Esophagus muscularis mucosa (tissue), 3 donors: ENCODE measurements around the gene THBS2.

Source experiments
- CTCF ChIP-seq, 3 experiments: fragments of 200-600 bp in 2 of 3; fragments of 450-650 bp in 1 of 3; sonication (generic) in 2 of 3; IDR thresholded peaks; one replicate each; pipeline ENCODE4 v1.5.1; 2017 to 2019; ENCODE audit warnings: antibody characterized with exemption in 3 of 3, mild to moderate bottlenecking in 2 of 3, moderate library complexity in 1 of 3
- POLR2A ChIP-seq: fragments of 450-650 bp; IDR thresholded peaks from one replicate; pipeline ENCODE4 v1.6.1; 2017; ENCODE audit warnings: antibody characterized with exemption, moderate library complexity, mild to moderate bottlenecking, low read depth

DNA sequence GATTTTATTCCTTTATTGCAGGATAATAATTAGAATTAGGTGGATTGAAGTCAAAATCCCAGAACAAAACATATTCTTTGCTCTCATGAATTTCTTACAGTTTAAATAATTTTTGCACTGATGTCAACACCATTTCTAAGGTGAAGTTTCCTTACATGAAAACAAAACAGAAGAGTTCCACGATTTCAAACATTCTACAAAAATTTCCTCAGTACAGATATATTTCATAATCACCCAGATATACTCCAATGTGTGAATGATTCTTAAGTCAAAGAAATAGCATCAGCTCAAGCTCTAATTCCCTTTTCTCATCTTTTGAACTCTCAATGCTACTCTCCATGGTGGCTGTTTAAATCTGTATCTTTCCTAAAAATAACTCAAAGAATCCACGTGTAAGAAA is 39.5 kb upstream of the THBS2 start:
- TF ChIP-seq CTCF (IDR thresholded peaks at IDR 0.05) (no peak), POLR2A (no peak)
